ENCODE data around the gene SDK1. TPM values are rescaled to one million over a fixed set of nuclear protein-coding genes. Genes with fewer than 3 reads are reported as not detected.

Gene SDK1
- total RNA-seq, 1 donor = 0.36 TPM

DNA sequence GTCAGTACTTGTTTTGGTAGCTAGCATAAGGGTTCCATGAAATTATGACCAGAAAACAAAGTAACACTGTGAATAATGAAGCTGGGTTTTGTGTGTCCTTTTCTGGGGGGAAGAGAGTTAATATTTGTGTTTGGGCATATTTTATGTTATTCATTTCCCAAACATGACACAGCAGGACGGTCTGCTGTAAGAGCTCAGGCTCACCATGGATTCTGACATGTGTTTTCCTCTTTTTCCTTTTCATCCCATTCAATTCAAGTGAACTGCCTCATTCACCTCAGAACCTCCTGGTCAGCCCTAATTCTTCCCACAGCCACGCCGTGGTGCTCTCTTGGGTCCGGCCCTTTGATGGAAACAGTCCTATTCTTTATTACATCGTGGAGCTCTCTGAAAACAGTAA, 685.9 kb downstream of the SDK1 start:
- no peaks in the 10 kb centered on the region for H3K4me1 ChIP-seq (ENCODE audit: insufficient read depth, low read length)
- H3K79me2 ChIP-seq (ENCODE audit: insufficient read depth, low read length) = no peaks in the 10 kb centered on the region
- H3K36me3 ChIP-seq (ENCODE audit: insufficient read depth, low read length) = no peaks in the 10 kb centered on the region
- no peaks in the 10 kb centered on the region for H3K27me3 ChIP-seq (ENCODE audit: insufficient read depth, low read length)
- H3K27ac ChIP-seq (ENCODE audit: low read depth, low read length) = no peak overlapping the region
- no peaks in the 10 kb centered on the region for H4K20me1 ChIP-seq (ENCODE audit: insufficient read depth, low read length)
- no peak overlapping the region for H3K4me3 ChIP-seq (ENCODE audit: insufficient read depth, low read length)
- H3K4me2 ChIP-seq (ENCODE audit: insufficient read depth, low read length) = no peak overlapping the region
- TF ChIP-seq, protein P1, sequence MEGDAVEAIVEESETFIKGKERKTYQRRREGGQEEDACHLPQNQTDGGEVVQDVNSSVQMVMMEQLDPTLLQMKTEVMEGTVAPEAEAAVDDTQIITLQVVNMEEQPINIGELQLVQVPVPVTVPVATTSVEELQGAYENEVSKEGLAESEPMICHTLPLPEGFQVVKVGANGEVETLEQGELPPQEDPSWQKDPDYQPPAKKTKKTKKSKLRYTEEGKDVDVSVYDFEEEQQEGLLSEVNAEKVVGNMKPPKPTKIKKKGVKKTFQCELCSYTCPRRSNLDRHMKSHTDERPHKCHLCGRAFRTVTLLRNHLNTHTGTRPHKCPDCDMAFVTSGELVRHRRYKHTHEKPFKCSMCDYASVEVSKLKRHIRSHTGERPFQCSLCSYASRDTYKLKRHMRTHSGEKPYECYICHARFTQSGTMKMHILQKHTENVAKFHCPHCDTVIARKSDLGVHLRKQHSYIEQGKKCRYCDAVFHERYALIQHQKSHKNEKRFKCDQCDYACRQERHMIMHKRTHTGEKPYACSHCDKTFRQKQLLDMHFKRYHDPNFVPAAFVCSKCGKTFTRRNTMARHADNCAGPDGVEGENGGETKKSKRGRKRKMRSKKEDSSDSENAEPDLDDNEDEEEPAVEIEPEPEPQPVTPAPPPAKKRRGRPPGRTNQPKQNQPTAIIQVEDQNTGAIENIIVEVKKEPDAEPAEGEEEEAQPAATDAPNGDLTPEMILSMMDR (IDR thresholded peaks at IDR 0.05; ENCODE audit: extremely low read depth, low read depth, low read length) = no peak
- DNase-seq (ENCODE audit: insufficient read length, low spot score, missing footprints) = no peak
- no peaks in the 10 kb centered on the region for H3K9me3 ChIP-seq (ENCODE audit: low read depth, low read length)
- no peak overlapping the region for H2AFZ ChIP-seq (ENCODE audit: low read length)

DNA sequence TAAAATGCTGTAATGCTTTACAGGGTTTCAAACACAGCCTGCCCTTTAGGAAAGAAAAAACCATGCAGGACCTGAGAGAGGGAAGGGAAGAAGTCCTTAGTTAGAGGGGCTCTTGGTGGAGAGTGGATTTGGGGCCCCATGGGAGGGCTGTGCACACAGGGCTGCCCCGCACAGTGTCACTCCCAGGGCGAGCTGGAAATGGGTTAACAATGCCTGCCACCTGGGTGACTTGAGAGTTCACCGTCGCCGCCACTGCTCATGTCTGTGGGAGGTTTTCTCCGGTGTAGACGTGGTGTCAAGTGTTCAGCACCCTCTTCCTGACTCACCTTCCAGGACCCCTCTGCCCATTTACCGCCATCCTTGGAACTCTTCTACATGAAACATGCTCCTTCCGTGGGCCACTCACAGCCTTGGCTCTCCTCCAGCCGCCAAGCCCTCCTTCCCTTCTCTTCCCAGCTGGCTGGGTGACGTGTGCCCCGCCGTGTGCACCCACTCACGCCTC, 686.4 kb downstream of the SDK1 start:
- Histone ChIP-seq H3K27me3 (ENCODE audit: insufficient read depth, low read length) (no peaks in the 10 kb centered on the region), H3K4me1 (ENCODE audit: insufficient read depth, low read length) (no peaks in the 10 kb centered on the region), H4K20me1 (ENCODE audit: insufficient read depth, low read length) (no peaks in the 10 kb centered on the region), H3K79me2 (ENCODE audit: insufficient read depth, low read length) (no peaks in the 10 kb centered on the region), H3K36me3 (ENCODE audit: insufficient read depth, low read length) (no peaks in the 10 kb centered on the region), H3K4me3 (ENCODE audit: insufficient read depth, low read length) (no peak overlapping the region), H3K9me3 (ENCODE audit: low read depth, low read length) (no peaks in the 10 kb centered on the region), H2AFZ (ENCODE audit: low read length) (no peak overlapping the region), H3K4me2 (ENCODE audit: insufficient read depth, low read length) (no peak overlapping the region), H3K27ac (ENCODE audit: low read depth, low read length) (no peak overlapping the region)
- DNase-seq (ENCODE audit: insufficient read length, low spot score, missing footprints) = no peak
- TF ChIP-seq, protein P1 (IDR thresholded peaks at IDR 0.05; ENCODE audit: extremely low read depth, low read depth, low read length) = no peak

DNA sequence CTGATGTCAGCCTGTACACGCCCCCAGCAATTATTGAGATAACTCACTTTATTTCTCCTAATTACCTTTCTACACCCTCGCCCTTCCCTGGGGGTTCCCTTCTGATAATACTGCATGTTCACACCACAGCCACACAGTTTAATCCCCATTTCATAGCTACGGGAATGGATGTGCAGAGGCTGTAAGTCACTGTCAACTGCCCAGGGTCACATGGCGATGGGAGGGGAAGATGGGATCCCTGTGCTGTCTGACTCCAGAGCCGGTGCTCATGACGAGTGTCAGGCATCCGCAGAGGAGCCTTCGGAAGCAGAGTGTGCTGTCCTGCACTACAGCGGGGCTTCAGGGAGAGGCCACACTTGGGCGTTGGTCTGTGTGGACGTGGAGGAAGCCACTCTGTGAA, 688.7 kb downstream of the SDK1 start:
- TF ChIP-seq, protein P1 (IDR thresholded peaks at IDR 0.05; ENCODE audit: extremely low read depth, low read depth, low read length) = no peak
- H3K4me1 ChIP-seq (ENCODE audit: insufficient read depth, low read length) = no peaks in the 10 kb centered on the region
- no peak overlapping the region for H3K4me2 ChIP-seq (ENCODE audit: insufficient read depth, low read length)
- no peaks in the 10 kb centered on the region for H3K36me3 ChIP-seq (ENCODE audit: insufficient read depth, low read length)
- H3K4me3 ChIP-seq (ENCODE audit: insufficient read depth, low read length) = no peak overlapping the region
- H2AFZ ChIP-seq (ENCODE audit: low read length) = no peak overlapping the region
- no peaks in the 10 kb centered on the region for H3K9me3 ChIP-seq (ENCODE audit: low read depth, low read length)
- no peaks in the 10 kb centered on the region for H4K20me1 ChIP-seq (ENCODE audit: insufficient read depth, low read length)
- no peaks in the 10 kb centered on the region for H3K79me2 ChIP-seq (ENCODE audit: insufficient read depth, low read length)
- no peak for DNase-seq (ENCODE audit: insufficient read length, low spot score, missing footprints)
- H3K27me3 ChIP-seq (ENCODE audit: insufficient read depth, low read length) = no peaks in the 10 kb centered on the region
- no peak overlapping the region for H3K27ac ChIP-seq (ENCODE audit: low read depth, low read length)

DNA sequence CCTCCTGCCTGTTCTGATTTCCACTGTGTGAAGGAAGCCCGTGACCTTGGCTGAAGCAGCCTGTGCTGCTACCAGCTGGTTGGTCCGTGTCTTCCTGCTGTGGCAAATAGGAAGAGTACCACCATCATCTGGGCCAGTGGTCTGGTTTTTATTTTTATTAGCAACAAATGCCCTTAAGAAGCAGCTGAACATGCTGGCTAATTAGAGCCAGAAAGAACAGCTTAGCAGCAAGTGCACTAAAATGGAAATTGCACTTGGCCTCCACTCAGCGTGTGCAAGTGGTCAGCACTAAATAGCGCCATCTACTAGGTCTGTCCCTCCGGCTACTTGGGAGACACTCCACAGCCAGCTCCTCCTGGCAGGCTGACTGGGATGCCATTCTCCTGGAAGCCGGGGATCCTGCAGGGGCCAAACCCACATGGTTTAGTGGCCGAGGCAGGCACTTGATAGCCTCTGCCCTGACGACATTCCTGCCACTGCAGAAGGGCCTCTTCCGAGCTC, 690.7 kb downstream of the SDK1 start:
- no peaks in the 10 kb centered on the region for H3K9me3 ChIP-seq (ENCODE audit: low read depth, low read length)
- no peak overlapping the region for H2AFZ ChIP-seq (ENCODE audit: low read length)
- H3K79me2 ChIP-seq (ENCODE audit: insufficient read depth, low read length) = no peaks in the 10 kb centered on the region
- no peak for DNase-seq (ENCODE audit: insufficient read length, low spot score, missing footprints)
- no peaks in the 10 kb centered on the region for H3K27me3 ChIP-seq (ENCODE audit: insufficient read depth, low read length)
- H3K27ac ChIP-seq (ENCODE audit: low read depth, low read length) = no peak overlapping the region
- H3K4me3 ChIP-seq (ENCODE audit: insufficient read depth, low read length) = no peak overlapping the region
- H3K36me3 ChIP-seq (ENCODE audit: insufficient read depth, low read length) = no peaks in the 10 kb centered on the region
- H3K4me2 ChIP-seq (ENCODE audit: insufficient read depth, low read length) = no peak overlapping the region
- TF ChIP-seq, protein P1 (IDR thresholded peaks at IDR 0.05; ENCODE audit: extremely low read depth, low read depth, low read length) = no peak
- H4K20me1 ChIP-seq (ENCODE audit: insufficient read depth, low read length) = no peaks in the 10 kb centered on the region
- H3K4me1 ChIP-seq (ENCODE audit: insufficient read depth, low read length) = no peaks in the 10 kb centered on the region

Data from osteoblast (primary cell).